NCI-H1694 (cell line): ENCODE measurements around the gene STPG3.
A peak's percentile ranks its signal among the peaks of the same experiment; 100 is the strongest.

Experiments used
- DNase-seq: peaks from one replicate; lab custom pipeline; 2025; lab: John Stamatoyannopoulos, UW

STPG3 gene

DNA sequence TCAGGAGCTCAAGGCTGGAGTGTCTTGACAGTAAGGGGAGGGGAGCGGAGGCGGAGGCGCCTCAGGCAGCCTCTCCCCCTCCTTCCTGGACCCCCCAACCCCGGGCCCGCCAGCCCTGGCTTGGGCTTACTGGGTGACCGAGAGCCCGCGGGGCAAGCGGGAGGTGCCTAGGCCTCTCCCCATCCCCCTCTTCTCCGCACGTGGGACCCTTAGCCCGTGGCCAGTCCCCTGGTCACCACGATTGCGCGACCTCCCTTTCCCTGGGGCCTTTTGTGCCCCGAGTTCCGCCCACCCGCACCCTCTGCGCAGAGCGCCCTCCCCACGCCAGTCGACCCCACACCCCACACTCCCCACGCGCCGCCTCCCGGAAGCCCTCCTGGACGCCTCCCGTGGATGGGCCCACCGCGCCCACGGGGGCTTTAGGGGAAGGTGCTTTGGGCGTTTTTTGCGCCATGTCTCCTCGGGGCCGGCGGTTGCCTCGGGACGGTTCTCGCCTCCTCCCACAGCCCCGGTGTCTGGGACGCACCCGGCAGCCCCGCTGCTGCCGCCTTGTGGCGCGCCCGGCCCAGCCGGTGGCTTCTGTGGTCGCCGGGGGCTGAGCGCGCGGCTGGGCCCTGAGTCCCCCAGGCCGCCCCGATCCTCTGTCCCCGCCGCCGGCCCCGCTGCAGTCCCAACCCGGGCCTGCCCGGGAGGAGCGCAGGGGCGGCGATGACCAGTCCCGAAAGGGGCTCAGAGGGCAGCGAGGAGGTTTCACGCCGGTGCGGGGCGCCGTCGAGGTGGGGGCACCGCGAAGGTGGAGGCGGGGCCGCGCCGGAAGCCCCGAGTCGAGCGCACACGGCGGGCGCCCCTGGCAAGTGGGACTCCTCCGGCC lies 29.6 kb downstream of the STPG3 start:
- DNase-seq, result no peak

DNA sequence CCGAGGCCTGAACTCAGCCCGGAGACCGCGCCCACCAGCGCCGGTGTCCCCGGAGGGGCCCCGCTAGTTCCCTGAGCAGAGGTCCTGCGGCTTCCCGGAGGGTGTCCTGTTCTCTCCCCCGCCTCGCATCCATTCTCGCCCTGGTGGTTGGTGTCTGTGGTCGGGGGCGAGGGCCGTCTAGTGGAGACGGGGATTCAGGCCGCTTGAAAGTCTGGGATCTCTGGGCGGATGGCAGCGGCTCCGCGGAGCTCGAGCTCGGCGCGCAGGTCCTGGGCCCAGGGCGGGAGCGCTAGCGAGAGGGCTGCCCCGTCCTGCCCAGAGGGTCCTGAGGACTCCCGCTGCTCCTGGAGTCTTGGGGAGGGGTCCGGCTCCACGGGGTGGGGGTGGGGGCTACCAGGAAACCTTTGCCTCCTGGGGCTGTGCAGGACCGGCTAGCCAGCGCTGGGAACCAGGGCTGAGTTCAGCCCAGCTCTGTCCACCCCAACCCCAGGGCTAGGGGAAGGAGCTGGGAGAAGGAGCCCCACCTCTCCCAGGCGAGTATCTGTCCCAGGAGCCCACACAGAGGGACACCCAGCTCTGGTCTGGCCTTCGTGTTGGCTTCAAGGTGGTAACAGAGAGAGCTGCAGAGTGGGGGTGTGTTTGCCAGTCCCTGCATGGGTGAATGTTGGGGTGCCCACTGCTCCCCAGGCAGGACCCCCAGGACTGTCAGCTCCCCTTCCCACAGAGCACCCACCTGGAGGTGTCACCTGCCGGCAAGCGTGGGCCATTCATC lies 30.4 kb downstream of the STPG3 start:
- DNase-seq, result no peak

DNA sequence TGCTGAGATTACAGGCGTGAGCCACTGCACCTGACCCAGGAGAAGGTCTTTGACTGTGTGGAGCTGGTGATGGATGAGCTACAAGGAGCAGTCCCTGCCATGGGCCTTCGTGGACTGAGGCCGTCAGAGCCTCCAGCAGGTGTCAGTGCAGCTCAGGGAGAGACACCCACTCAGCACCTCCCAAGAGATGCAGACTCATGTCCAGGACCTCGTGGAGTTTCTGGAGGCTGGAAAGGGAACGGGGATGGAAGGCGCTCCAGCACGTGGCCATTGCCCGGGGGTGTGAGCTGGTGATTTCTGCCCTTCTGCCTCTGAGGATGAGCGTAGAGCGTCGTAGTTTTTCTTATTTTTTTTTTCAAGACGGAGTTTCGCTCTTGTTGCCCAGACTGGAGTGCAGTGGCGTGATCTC lies 35.9 kb downstream of the STPG3 start:
- no peak for DNase-seq

DNA sequence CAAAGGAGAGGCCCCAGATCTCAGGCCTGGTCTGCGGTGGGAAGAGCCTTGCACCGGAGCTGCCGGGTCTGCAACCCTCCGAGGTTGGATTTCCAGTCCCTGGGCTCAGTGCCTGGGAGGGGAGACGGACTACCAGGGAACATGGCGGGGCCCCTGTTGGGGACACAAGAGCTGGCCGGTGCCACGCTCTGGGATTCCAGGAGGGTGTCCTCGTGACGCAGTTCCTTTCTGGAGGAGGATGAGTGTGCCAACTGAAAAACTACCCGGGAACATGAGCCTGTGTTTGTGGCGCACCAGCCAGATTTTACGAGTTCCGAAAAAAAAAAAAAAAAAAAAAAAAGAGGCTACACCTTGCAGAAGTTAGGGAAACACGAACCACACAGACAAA lies 42.0 kb downstream of the STPG3 start:
- DNase-seq, result no peak

DNA sequence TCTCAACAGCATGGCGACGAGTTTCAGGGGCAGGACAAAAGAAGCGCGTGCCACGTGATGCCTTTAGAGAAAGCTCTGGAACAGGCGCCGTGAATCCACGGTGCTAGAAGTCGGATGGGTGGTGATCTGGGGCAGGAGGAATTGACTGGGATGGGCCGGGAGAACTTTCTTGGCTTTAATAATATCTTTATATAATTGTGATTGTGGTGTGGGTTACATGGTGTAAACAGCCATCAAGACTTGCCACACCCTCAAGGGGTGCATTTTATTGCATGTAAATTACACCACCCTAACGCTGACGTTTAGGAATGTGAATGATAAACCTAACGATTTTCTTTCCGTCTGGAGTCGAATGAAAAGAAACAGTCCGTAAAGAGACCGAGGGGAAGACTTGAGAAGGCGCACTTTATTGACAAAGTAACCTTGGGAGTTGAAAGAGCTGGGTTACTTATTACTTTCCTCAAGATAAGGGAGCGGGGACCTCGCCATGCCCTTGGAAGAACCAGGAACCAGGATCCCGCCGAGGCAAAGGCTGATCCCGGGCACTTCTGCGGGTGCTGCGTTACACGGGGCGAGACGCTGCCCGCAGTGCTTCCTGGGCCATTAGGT lies 42.5 kb downstream of the STPG3 start:
- no peak for DNase-seq

DNA sequence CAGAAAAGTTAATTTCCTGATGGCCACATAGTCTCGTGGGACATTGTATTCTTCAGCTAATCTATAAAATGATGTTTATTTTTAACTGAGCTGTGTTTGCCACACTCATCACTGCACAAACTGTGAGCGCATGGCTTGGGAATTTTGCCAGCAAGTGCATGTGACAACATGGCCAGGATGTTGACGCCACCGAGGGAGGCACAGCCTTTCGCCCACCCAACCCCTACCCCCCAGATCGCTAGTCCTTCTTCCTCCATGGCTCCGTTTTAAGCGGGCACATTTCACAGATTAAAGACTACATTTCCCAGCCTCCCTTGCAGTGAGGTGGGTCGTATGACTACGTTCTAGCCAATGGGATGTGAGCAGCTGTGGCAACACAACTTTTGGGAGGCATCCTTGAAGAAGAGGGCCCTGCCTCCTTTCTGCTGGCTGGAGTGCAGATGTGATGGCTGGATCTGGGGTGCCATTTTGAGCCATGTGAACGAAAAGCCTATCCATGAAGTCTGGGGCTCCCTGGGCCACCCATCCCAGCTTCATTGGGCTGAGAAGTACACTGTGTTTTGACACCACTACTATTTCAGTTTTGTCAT lies 43.1 kb downstream of the STPG3 start:
- peak; percentile 23 for DNase-seq

DNA sequence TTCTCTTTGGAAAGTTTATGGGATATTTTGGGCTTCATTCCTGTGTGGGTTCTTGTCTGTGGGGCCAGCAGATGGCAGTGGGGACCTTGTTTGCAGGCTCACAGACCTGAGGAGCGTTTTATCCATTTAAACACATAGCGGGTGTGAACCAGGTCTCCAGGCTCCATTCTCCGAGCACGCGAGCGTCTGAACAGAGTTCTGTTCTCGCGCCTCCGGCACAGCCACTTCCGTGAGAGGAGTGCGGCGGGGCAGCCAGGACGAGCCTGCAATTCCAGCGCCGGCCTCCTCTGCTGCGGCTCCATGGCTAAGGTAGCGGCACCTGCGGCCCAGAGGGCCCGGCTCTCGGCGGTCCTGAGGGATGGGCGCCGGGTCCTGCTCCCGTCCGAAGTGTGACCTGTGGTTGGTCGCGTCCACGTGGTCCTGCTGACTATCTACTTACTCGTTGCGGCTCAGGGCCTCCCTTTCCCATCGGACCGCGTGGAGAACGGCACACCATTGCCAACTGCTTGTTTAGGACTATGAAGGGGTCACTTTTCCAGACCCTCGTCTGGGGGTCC lies 43.7 kb downstream of the STPG3 start:
- DNase-seq, result no peak

DNA sequence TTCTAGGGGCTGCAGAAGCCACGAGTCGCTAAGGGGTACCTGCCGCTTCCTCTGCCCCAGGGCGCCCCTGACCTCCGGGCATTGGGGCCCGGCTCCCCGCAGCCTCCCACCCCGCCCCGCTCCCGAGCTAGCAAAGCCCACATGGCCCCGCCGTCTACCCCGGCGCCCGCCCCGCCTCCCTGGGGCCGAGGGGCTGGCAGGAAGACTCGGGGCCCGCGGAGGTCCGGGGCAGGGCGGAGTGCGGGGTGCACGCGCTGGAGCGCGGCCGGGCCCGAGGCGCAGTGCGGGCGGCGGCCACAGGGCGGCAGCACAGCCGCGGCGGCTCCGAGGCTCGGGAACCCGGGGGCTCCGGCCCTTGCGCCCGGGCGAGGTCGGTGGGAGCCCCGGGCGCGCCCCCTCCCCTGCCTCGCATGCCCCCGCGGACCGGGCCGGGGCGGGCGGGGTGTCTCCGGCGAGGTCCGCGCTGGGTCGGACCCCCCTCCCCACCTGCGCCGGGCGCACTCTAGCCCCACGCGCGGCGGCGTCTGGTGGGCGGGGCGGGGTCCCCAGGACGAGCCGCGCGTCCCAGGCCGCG lies 44.2 kb downstream of the STPG3 start:
- DNase-seq, result no peak

DNA sequence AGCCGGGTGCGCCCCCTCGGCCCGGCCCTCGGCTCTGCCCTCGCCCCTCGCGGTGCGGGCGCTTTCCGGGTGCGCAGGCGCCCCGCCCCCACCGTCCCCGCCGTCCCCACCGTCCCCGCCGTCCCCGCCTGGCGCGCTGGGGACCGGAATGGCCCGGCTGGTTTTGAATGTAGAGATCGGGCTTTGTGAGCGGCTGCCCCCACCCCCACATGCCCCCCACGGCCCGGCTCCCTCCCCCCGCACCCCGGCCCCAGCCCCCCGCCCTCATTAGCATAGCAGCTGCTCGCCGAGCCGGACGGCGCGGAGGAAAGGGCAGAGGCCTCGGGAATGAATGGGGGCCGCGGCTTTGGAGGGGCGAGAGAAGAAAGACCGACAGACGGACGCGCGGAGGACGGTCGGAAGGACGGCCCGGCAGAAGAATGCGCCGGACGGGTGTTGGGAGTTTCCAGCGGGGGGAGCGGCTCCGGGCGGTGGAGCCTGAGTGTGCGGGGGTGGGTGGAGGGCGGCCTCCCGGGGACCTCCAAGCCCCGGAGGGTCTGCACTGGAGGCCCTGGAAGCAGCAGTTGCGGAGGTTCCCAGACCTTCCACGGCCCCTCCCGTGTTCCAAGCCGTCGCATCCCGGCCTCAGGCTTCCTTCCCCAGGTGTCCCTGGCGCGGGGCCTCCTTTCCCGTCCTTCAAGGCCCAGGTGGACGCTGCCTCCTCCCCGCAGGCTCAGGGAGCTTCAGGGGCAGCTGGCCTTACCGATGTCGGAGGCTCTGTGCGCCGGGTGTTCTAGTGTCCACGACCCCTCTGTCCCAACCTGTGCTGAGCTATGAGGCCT lies 45.0 kb downstream of the STPG3 start:
- DNase-seq, result no peak

DNA sequence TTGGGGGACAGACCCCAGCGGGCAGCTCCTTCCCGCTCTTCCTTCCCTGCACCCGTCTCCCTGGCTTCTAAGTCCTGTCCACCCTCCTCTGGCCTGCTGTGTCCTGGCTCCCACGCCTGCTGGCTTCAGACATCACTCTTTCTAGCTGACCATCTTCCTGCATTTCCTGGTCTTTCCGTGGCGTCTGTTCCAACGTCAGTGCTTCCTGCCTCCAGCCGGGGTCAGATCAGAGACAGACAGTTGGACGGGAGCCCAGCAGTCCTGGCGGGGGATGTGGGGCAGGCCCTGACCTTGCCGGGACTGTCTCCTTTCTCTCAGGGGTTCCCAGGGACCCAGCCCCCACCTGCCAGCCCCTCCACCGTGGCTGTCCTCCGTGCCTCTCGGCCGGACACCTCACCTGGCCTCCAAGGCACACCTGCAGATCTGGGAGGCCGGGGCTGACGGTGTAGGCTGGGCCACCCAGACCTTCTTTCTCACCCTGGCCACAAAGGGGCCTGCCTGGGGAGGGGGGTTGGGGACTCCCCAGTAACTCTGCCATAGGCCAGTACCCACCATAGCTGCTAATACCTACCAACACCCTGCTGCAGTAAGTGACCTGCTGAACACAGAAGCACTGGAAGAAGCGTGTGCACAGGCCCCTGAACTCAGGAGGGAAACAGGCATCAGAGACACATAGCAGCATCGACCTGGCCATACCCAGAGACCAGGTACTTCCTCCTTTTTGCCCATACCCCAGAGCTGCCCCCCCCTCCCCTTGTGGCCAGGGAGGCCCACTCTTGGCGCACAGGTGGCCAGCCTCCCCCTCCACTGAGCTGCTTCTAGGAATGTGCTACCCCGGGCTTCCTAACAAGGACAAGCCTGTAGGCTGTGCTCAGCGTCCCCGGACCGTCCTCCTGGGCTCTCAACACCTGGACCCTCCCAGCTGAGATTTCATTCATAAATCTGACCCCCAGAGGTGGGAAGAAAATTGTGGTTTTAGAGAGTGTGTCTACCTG lies 45.9 kb downstream of the STPG3 start:
- no peak for DNase-seq

DNA sequence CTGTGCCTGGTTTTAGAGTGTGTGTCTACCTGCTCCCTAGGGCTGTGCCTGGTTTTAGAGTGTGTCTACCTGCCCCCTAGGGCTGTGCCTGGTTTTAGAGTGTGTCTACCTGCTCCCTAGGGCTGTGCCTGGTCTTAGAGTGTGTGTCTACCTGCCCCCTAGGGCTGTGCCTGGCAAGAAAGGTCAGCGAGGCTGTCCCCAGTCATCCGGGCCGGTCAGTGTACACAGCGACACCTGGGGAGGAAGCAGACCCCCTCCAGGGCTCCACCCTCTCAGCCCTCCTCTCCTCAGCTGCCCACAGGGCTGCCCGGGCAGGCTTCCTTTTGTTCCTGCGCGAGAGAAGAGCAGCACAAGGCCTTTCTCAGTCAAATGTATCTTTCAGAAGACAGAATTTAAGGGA lies 46.9 kb downstream of the STPG3 start:
- no peak for DNase-seq

DNA sequence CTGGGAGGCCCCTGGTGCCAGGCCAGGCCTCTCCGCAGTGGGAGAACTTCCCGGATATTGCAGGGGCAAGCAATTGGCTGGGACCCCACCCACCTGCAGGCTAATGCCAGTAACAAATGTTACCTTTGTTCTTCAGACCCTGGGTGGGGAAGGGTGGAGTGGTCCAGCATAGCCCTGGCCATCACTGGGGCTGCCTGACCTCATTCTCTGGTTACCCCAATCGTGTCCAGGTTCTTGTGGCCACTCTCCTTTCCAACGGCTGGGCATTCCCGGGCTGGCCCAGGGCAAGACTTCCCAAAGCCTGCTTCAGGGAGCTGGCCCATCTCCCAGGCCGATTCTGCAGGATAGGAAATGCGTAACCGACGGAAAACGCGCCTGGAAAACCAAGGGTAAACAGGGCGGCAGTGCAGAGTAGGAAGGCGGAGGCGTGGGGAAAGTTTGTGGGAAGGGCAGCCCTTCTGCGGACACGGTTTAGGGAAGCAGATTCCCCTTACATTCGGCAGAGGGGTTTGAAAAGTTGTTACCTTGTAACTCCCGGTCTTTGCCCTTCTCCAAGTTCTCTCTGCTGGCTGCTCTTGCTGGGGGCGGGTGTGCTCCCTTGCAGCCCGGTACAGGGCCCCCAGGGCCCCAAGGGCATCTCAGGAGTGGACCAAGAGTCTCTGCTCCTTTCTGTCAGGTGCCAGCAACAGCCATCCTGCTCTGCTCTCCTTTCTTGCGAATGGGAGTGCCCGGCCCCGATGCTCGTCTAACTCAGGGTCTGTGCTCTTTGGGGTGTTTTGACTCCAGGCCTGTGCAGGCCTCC lies 47.5 kb downstream of the STPG3 start:
- DNase-seq, result no peak

DNA sequence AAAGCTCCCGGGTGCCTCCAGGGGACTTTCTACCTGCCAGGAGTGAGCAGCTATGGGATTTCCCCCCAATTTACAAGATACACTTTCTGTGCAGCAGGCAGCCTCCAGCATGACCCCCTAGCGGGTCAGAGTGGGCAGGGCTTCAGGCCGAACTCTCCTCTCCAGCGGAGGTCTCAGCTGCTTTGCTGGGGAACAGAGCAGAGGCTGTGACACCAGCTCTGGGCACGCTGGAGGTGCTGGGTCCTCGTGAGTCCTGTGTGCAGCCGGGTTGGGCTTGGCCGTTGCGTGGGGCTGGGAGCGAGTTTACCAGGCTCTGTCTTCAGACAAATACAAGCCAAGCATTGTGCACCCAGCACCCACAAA lies 48.1 kb downstream of the STPG3 start:
- DNase-seq, result no peak

DNA sequence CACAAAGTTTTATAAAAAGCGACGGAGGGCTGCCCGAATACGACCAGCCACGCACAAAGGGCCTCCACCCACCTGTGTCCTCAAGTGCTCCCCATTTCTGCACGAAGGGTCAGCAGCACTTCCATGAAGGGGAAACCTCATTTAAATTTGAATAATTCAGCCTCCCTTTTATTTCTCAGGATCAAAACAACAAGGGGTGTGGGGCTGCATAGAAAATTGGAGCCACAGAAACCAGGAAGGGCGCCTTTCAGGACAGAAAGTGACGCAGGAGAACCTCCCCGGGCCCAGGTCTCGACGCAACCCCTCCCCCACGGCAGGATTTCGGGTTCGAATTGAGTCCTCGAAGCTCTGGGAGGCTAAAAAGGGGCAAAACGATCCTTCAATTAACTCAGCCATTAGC lies 48.9 kb downstream of the STPG3 start:
- DNase-seq, result no peak

DNA sequence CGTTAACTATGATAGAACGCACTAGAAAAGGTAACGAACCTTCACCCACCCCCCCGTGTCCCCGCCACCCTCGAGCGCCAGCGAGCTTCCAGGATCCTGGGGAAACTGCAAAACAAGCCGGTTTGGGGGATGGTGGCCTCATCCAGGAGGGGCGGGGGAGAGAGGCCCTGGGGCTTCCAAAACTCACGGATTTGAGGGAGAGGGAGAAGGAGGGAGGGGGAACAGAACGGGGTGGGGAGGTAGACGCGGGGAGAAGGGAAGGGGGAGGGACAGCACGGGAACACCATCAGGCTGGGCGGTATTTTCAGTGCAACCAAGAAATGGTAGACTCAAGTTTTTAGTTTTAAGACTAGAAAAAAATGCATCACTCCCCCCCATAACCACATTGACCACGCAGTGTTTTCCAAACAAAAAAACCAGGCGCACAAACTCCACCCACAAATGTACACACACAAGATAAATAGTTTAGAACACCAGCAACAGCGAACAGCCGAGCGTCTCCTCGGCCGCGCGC lies 49.5 kb downstream of the STPG3 start:
- no peak for DNase-seq

DNA sequence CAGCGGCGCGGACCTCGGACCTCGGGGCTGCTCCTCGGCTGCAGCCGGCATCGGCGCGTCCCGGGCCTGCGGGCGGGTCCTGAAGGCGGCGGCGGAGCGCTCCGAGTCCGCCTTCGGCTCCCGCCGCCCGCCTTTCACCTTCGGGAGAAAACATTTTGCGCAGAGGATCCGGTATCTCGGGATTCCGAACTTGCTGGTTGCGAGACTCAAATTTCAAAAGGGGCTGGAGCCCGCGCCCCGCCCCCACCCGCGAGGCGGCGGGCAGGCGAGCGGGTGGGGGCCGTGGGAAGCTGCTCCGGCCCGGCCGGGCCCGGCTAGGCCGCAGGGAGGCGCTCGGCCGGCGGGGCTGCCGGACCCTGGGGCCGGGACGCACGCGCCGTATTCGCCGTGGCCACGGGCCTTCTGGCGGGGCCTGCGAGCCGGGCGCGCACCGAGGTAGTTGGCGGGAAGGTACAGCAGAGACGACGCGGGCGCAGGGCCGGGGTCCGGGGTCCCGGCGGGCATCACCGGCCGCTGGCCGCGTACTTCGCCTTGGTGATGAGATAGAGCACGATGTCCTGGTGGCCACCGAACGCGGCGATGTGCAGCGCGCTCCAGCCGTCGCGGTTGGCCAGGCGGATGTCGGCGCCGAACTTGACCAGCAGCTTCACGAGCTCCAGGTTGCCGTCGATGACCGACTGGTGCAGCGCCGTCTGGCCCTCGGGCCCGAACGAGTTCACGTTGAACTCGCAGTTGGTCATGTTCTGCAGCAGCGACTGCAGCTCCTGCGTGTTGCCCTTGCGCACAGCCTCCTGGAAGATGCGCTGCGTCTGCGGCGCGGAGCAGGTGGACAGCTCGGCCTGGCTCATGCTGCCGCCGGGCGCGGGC lies 50.2 kb downstream of the STPG3 start:
- no peak for DNase-seq

DNA sequence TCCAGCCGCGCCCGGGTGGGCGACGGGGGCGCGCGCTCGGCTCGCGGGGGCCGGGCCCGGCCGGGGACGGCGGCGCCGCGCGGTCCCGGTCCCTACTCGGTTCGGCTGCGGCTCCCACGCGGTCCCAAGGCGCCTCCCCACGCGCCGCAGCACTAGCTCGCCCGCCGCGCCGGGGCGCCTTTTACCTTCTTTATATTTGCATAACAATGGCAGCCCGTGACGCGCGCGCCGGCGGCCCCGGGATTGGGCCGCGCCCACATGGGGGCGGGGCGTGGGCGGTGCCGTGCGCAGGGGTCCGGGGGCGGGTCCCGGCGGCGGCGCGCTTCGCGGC lies 51.0 kb downstream of the STPG3 start, which contains the start of gene NRARP:
TSS of gene NRARP (minus strand) at position 154 of the 331 bp plus-strand sequence. CDS start 343 bp downstream, outside the sequence.
- peak; percentile 45 for DNase-seq
